ENCODE measurements around the gene CHRNA3.

The CHRNA3 gene

GRCh38 chr15:78620527-78621421, at the start of gene CHRNA3:
Gene CHRNA3, minus strand, starts transcription at chr15:78620996. Its CDS starts 202 bp downstream, at chr15:78620794.
- no peak for DNase-seq (ENCODE audit: low read depth)

DNA sequence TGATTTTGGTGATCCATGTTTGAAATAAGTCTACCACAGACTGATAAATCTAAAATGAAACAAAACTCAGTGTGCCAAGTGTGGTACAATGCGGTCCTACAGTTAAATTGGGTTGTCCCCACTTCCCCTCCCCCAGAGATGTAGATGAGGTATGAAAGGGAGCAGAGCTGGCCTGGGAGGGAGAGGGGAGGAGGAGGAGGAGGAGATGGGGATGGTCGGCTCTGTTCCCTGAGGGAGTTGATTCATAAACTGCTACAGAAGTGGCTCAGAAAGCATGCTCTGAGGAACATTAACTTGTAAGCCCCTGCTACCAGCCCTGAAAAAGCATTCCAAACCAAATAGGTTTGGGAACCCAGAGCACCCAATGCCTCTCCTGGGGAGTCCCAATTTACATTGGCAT, 48.2 kb upstream of the CHRNA3 start:
- DNase-seq (ENCODE audit: low read depth): no peak

DNA sequence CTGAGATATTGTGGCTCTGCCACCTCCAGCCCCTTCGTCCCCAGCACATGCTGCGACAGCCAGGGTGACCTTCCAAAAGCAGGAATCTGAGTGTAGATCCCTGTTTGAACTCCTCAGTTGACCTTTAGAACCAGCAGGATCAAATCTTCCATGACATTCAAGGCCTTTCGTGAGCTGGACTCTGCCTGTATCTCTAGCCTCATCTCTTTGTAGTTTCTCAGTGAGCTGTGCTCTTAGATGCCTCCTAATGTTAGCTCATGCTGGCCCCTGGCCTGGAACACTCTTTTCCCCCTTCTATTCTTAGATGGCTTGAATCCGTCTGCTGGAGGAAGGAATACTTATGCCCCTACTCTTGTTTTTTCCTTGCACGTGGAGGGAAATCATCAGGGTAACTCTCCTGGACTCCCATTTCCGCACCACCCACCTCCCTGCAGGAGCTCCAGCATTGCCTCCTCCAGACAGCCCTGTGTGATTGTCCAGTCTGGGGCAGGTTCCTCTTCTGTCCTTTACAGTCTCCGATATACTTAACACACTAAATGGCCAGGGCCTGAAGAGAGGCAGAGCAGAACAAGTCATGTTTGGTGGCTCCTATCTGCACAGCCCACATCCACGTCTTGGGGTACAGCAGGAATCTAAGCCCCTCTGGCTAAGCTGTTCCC, 46.9 kb upstream of the CHRNA3 start:
- no peak for DNase-seq (ENCODE audit: low read depth)

GRCh38 chr15:78666010-78666409, 45.2 kb upstream of the CHRNA3 start:
- no peak for DNase-seq (ENCODE audit: low read depth)

DNA sequence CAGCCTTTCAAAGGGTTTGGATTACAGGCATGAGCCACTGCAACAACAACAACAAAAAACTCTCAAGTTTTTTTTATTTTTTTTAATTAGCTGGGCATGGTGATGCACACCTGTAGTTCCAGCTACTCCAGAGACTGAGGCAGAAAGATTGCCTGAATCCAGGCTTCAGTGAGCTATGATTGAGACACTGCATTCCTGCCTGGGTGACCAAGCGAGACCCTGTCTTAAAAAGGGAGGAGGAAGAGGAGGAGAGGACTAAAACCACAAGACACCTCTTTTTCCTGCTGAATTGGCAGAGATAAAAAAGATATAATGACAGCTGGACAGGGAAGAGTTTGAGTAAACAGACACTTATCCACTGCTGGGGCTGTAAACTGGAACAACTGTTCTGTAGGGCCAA, 42.9 kb upstream of the CHRNA3 start:
- no peak for DNase-seq (ENCODE audit: low read depth)

GRCh38 chr15:78662028-78662427, 41.2 kb upstream of the CHRNA3 start:
- no peak for DNase-seq (ENCODE audit: low read depth)

- no peak for DNase-seq (ENCODE audit: low read depth)
These were observed 40.2 kb upstream of the CHRNA3 start for GRCh38 chr15:78661001-78661400.

- DNase-seq (ENCODE audit: low read depth): no peak
These were observed 39.8 kb upstream of the CHRNA3 start for GRCh38 chr15:78660584-78660983.

- DNase-seq (ENCODE audit: low read depth): no peak
These were observed 38.0 kb upstream of the CHRNA3 start for GRCh38 chr15:78658823-78659222.

DNA sequence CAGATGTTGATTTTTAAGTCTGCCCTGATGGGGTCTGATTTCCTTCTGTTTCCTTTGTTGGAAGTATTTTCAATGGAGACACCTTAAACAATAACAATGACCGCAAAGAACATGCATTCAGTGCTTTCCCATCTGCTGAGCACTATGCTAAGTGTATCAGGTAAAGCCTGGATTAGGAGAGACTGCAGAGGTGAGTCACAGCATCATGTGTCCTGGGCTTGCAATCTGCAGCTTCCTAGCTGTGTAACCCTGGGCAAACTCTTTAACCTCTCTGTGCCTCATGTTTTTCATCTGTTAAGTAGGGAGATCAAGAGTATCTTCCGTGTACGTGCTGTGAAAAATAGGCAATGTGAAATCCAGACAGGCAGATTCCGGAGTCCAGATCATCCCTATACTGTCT, 33.5 kb upstream of the CHRNA3 start:
- no peak for DNase-seq (ENCODE audit: low read depth)

DNA sequence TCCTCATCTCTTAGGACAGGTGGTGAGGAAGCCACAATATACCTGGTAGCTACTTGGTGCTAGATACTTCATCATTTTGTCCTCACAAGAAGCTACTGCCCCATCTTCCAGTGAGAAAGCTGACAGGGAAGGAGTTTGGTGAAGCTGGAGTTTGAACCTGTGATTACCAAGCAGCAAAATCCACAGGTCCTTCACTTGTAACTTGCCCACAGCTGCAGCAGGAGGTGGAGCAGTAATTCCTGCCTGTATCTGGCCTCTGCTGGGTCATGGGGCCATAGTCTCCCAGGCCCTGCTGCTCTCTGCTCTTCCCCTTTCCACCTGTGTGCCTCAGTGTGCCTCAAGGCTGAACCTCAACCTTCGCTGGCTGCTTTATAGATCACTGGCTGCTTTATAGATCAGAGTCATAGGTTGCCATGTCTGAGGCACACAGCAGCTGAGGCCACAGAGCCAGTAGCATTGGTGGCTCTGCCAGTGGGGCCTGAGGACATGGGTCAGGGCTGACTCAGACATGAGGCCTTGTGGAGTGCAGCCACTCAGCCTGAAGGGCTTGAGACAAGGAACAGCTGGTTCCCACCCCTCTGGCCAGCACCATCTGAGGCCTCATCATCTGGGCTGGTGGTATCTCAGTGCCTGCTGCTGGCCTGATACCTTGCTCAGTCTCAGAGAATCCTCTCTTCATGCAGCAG, 31.3 kb upstream of the CHRNA3 start:
- no peak for DNase-seq (ENCODE audit: low read depth)

GRCh38 chr15:78651007-78651406, 30.2 kb upstream of the CHRNA3 start:
- no peak for DNase-seq (ENCODE audit: low read depth)

- DNase-seq (ENCODE audit: low read depth): no peak
These were observed 29.2 kb upstream of the CHRNA3 start for GRCh38 chr15:78650022-78650421.

GRCh38 chr15:78645009-78645408, 24.2 kb upstream of the CHRNA3 start:
- DNase-seq (ENCODE audit: low read depth): no peak

GRCh38 chr15:78642331-78642730, 21.5 kb upstream of the CHRNA3 start:
- DNase-seq (ENCODE audit: low read depth): no peak

DNA sequence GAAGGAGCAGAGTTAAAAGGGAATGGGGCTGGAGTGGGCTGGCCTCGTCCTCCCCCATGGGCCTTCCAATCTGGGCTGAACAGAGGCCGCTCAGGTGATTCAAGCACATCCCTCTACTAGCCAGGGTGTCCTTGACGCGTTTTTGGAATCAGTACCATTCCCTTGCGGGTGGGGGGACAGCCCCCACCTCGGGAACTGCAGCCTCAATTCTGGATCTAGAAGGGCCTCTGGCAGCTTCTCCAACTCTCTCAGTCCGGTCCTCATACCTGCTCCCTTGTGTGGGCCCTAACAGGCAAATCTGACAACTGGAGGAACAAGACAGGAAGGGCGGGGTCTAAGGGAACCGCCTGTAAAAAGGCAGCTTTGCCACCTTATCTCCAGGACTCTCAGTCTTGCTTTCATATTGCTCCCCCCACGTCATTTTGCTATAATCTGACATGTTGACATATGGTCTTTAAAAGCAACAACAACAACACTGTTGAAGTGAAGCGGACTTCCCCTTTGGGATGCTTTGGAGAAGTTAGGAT, 21.0 kb upstream of the CHRNA3 start:
- no peak for DNase-seq (ENCODE audit: low read depth)

- no peak for DNase-seq (ENCODE audit: low read depth)
These were observed 20.4 kb upstream of the CHRNA3 start, which contains the start of gene CHRNB4 for GRCh38 chr15:78641102-78641748. Gene CHRNB4, minus strand, starts transcription at chr15:78641210. Its CDS starts 77 bp downstream, at chr15:78641133.

GRCh38 chr15:78640527-78641101, 19.8 kb upstream of the CHRNA3 start:
- DNase-seq (ENCODE audit: low read depth): no peak

DNA sequence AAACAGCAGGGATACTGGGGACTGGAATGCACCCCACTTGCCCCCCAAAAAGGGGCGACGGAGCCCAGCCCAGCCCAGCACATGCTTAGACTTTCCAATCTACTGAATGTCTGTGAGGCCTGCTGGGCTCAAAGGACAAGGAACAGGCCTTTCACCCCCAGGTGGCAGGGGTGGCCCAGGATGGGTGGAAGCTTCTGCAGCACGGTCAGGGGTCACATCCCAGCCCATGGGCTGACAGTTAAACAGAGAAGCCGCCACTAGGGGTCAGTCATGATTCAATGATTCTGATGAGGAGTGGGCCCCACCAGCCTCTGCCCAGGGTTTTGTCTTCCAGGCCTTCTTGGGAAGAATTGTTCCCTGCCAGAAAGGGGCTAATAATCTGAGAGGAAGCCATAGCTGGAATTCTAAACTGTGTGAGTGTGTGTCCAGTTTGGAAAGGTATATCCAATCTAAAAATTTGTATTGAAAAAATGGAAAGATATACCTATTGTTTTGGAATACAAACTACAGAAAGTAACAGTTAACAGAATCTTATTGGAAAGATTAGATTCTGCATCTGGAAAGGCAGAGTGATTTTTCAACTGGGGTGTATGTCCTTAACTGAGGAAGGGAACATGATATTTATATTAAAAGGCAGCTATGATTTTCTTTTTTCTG, 18.0 kb upstream of the CHRNA3 start:
- DNase-seq (ENCODE audit: low read depth): peak; percentile 33

DNA sequence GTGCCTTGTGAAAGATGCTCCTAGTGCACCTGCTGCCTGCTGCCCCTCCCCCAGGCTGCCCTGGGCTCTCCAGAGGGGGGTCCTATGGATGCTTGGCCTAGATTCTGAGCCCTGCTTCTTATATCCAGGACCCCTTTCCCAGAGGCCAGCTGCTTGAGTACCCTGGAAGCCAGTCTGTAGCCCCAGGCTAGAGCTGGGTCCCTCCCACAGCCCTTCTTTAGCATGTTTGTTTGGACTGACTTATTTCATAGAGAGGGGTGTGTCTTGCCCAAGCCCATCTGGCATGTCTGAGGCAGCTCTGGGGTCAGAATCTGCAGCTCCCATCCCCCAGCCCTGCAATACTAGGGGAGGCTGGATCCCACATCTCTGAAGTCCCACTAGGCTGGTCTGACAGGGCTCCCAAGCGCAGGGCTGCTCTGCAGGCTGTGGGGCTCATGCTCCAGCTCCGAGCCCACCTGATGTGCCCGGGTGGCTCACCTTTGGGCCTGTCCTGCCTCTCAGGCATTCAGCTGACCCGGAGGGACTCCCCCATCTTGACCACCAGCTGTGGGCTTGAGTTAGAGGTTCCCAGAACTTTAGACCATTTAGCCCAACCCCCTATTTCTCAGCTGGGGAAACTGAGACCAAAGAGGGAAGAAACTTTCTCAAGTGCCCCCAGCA, 17.1 kb upstream of the CHRNA3 start:
- DNase-seq (ENCODE audit: low read depth): no peak

All from stimulated activated CD8-positive, alpha-beta memory T cell treated with anti-CD3 and anti-CD28 coated beads, Interleukin-4, amount 100 ng/mL, for 24 hours (primary cell).